ENCODE results near the gene MAPT. TPM values are rescaled to one million over a fixed set of nuclear protein-coding genes. Genes with fewer than 3 reads are reported as not detected.

The MAPT gene
- total and polyA plus RNA-seq, 7 experiments from 2014 or later = 0.12 to 1.3 (median 0.80) TPM

GRCh38 chr17:46047856-46048255, 153.5 kb downstream of the MAPT start:
- DNase-seq (no peak), ATAC-seq (no peak)
- H3K27ac ChIP-seq (ENCODE audit: low read depth, low read length) = no peak overlapping the region
- no peaks in the 10 kb centered on the region for H3K27me3 Mint-ChIP-seq
- CTCF ChIA-PET = interaction anchor here (0.6 to 1.7 kb wide), 2 partner anchors 139 to 164 kb away, joined by 4 to 7 read pairs; no protein-coding TSS in a partner anchor
- H3K27me3 ChIP-seq (ENCODE audit: control insufficient read depth in 2 of 2, insufficient read depth in 2 of 2, low read length in 2 of 2) = no peaks in the 10 kb centered on the region
- no peaks in the 10 kb centered on the region for H3K4me1 ChIP-seq (ENCODE audit: control insufficient read depth in 2 of 2, insufficient read depth in 2 of 2, low read length in 2 of 2)
- no peak overlapping the region for H3K4me3 ChIP-seq (ENCODE audit: low read length)
- H3K4me1 Mint-ChIP-seq = peaks cover 13 to 32% (median 20%) of the 10 kb centered on the region in 7 donors
- peaks cover 6 to 63% (median 16%) of the 10 kb centered on the region in 3 experiments for H3K36me3 ChIP-seq (ENCODE audit: control insufficient read depth in 2 of 3, insufficient read depth in 3 of 3, low read length in 3 of 3)
- H3K36me3 Mint-ChIP-seq = peaks cover 0 to 41% (median 10%) of the 10 kb centered on the region in 5 donors
- H3K9me3 ChIP-seq (ENCODE audit: control insufficient read depth in 2 of 3, low read length in 3 of 3) = no peaks in the 10 kb centered on the region
- intact Hi-C loops (cut with micrococcal nuclease) = loop anchor here in 1 of 2 donors (5.0 kb wide), 1 partner anchor 219 kb away; no protein-coding TSS in a partner anchor
- H3K9me3 Mint-ChIP-seq = no peaks in the 10 kb centered on the region
- POLR2A ChIA-PET = interaction anchor here (0.6 kb wide), 1 partner anchor 9 kb away, joined by 3 read pairs; no protein-coding TSS in a partner anchor
- H3K4me3 Mint-ChIP-seq = no peak overlapping the region
- peak overlapping the region in 2 of 9 donors; percentile 37 to 83 for H3K27ac Mint-ChIP-seq

- H3K4me3 ChIP-seq (ENCODE audit: low read length) = no peak overlapping the region
- peaks cover 5 to 48% (median 15%) of the 10 kb centered on the region in 5 donors for H3K36me3 Mint-ChIP-seq
- peak overlapping the region in 3 of 9 donors; percentile 33 to 78 (median 67) for H3K27ac Mint-ChIP-seq
- DNase-seq = no peak
- intact Hi-C loops (cut with micrococcal nuclease) = loop anchor here in 1 of 2 donors (5.0 kb wide), 1 partner anchor 218 kb away; no protein-coding TSS in a partner anchor
- no peak for ATAC-seq
- H3K36me3 ChIP-seq (ENCODE audit: control insufficient read depth in 2 of 3, insufficient read depth in 3 of 3, low read length in 3 of 3) = peaks cover 6 to 58% (median 10%) of the 10 kb centered on the region in 3 experiments
- H3K27ac ChIP-seq (ENCODE audit: low read depth, low read length) = no peak overlapping the region
- H3K27me3 ChIP-seq (ENCODE audit: control insufficient read depth in 2 of 2, insufficient read depth in 2 of 2, low read length in 2 of 2) = no peaks in the 10 kb centered on the region
- H3K27me3 Mint-ChIP-seq = no peaks in the 10 kb centered on the region
- peaks cover 16 to 33% (median 23%) of the 10 kb centered on the region in 7 donors for H3K4me1 Mint-ChIP-seq
- ChIA-PET CTCF (interaction anchor here (1.0 to 1.4 kb wide), 2 partner anchors 29 to 137 kb away, joined by 3 to 5 read pairs; no protein-coding TSS in a partner anchor), POLR2A (no interaction called here)
- no peaks in the 10 kb centered on the region for H3K9me3 ChIP-seq (ENCODE audit: control insufficient read depth in 2 of 3, low read length in 3 of 3)
- H3K4me1 ChIP-seq (ENCODE audit: control insufficient read depth in 2 of 2, insufficient read depth in 2 of 2, low read length in 2 of 2) = no peaks in the 10 kb centered on the region
- no peaks in the 10 kb centered on the region for H3K9me3 Mint-ChIP-seq
- peak overlapping the region in 1 of 10 donors; percentile 38 for H3K4me3 Mint-ChIP-seq
Observed at GRCh38 chr17:46049656-46050055, 155.3 kb downstream of the MAPT start.

- no peak overlapping the region for H3K27ac ChIP-seq (ENCODE audit: low read depth, low read length)
- intact Hi-C loops (cut with micrococcal nuclease) = no loop called here
- ATAC-seq (no peak), DNase-seq (no peak)
- no peaks in the 10 kb centered on the region for H3K9me3 Mint-ChIP-seq
- H3K27ac Mint-ChIP-seq = peak overlapping the region in 8 of 9 donors; percentile 0 to 79 (median 43)
- no peaks in the 10 kb centered on the region for H3K27me3 Mint-ChIP-seq
- no peaks in the 10 kb centered on the region for H3K27me3 ChIP-seq (ENCODE audit: control insufficient read depth in 2 of 2, insufficient read depth in 2 of 2, low read length in 2 of 2)
- POLR2A ChIA-PET = interaction anchor here (1.1 kb wide), 1 partner anchor 139 kb away, joined by 3 read pairs; the partner anchor contains the start of gene KANSL1
- no peak overlapping the region for H3K4me3 ChIP-seq (ENCODE audit: low read length)
- H3K4me1 ChIP-seq (ENCODE audit: control insufficient read depth in 2 of 2, insufficient read depth in 2 of 2, low read length in 2 of 2) = no peaks in the 10 kb centered on the region
- H3K4me1 Mint-ChIP-seq = peaks cover 15 to 48% (median 36%) of the 10 kb centered on the region in 7 donors
- no peaks in the 10 kb centered on the region for H3K9me3 ChIP-seq (ENCODE audit: control insufficient read depth in 2 of 3, low read length in 3 of 3)
- H3K36me3 ChIP-seq (ENCODE audit: control insufficient read depth in 2 of 3, insufficient read depth in 3 of 3, low read length in 3 of 3) = peaks cover 6 to 40% (median 10%) of the 10 kb centered on the region in 3 experiments
- H3K36me3 Mint-ChIP-seq = peaks cover 5 to 47% (median 16%) of the 10 kb centered on the region in 5 donors
- CTCF ChIA-PET = interaction anchor here (1.0 kb wide), 1 partner anchor 11 kb away, joined by 4 read pairs; no protein-coding TSS in a partner anchor
- H3K4me3 Mint-ChIP-seq = no peak overlapping the region
Observed at GRCh38 chr17:46053911-46054534, 159.7 kb downstream of the MAPT start.

DNA sequence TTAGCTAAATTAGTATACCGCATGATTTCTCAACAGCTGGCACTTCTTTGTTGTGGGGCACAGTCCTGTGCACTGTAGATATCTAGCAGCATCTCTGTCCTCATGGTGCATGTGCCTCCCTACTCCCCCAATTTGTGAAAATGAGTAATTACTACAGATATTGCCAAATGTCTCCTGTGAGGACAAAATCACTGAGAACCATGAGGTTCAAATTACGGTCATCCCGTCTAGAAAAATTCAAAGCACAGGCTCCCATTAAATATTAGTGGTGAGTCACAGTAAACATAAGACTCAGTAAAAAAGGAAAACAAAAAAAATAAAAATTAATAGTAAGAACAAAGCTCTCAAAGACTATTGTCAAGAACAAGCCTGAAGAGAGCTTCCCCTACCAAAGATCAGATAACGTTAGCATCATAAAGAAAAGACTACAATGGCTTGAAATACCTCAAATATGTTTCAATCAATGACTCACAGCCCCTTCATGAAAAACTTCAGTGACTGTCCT, 162.5 kb downstream of the MAPT start:
- ChIA-PET POLR2A (interaction anchor here (0.6 kb wide), 3 partner anchors 8 to 72 kb away, joined by 3 to 4 read pairs (median 3); no protein-coding TSS in a partner anchor), CTCF (interaction anchor here (0.6 to 3.2 kb wide), 3 partner anchors 12 to 155 kb away, joined by 3 to 16 read pairs (median 6); no protein-coding TSS in a partner anchor)
- H3K4me1 Mint-ChIP-seq = peaks cover 9 to 65% (median 45%) of the 10 kb centered on the region in 7 donors
- no peaks in the 10 kb centered on the region for H3K27me3 ChIP-seq (ENCODE audit: control insufficient read depth in 2 of 2, insufficient read depth in 2 of 2, low read length in 2 of 2)
- H3K4me3 Mint-ChIP-seq = no peak overlapping the region
- H3K4me3 ChIP-seq (ENCODE audit: low read length) = no peak overlapping the region
- H3K36me3 Mint-ChIP-seq = peaks cover 6 to 37% (median 9%) of the 10 kb centered on the region in 5 donors
- H3K9me3 ChIP-seq (ENCODE audit: control insufficient read depth in 2 of 3, low read length in 3 of 3) = no peaks in the 10 kb centered on the region
- intact Hi-C loops (cut with micrococcal nuclease) = no loop called here
- H3K27me3 Mint-ChIP-seq = no peaks in the 10 kb centered on the region
- no peak for ATAC-seq
- H3K27ac ChIP-seq (ENCODE audit: low read depth, low read length) = no peak overlapping the region
- peaks cover 0 to 23% (median 5%) of the 10 kb centered on the region in 3 experiments for H3K36me3 ChIP-seq (ENCODE audit: control insufficient read depth in 2 of 3, insufficient read depth in 3 of 3, low read length in 3 of 3)
- H3K9me3 Mint-ChIP-seq = no peaks in the 10 kb centered on the region
- no peak for DNase-seq
- H3K4me1 ChIP-seq (ENCODE audit: control insufficient read depth in 2 of 2, insufficient read depth in 2 of 2, low read length in 2 of 2) = no peaks in the 10 kb centered on the region
- H3K27ac Mint-ChIP-seq = peak overlapping the region in 6 of 9 donors; percentile 21 to 85 (median 62)

DNA sequence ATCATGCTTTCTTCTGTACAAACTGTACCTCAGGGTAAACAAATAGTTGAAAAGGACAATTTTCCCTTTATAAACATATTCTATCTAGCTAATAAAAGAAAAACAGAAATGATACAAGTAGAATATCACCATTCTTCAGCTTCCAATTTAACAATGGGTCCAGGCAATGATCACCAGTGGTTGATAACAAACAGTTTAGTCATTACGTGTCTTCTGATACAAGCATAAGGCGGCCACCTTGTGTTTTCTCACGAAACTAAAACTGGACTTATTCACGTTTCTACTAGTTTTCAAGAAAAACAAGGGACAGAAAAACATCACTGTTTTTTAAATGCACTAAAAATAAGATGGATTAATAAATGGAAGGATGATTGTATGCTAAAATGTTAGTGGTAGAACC, 163.0 kb downstream of the MAPT start:
- Histone ChIP-seq H3K36me3 (ENCODE audit: control insufficient read depth in 2 of 3, insufficient read depth in 3 of 3, low read length in 3 of 3) (peaks cover 0 to 23% (median 5%) of the 10 kb centered on the region in 3 experiments), H3K4me3 (ENCODE audit: low read length) (no peak overlapping the region), H3K27ac (ENCODE audit: low read depth, low read length) (peak overlapping the region; percentile 39), H3K9me3 (ENCODE audit: control insufficient read depth in 2 of 3, low read length in 3 of 3) (no peaks in the 10 kb centered on the region), H3K4me1 (ENCODE audit: control insufficient read depth in 2 of 2, insufficient read depth in 2 of 2, low read length in 2 of 2) (no peaks in the 10 kb centered on the region), H3K27me3 (ENCODE audit: control insufficient read depth in 2 of 2, insufficient read depth in 2 of 2, low read length in 2 of 2) (no peaks in the 10 kb centered on the region)
- DNase-seq (no peak), ATAC-seq (no peak)
- Mint-ChIP-seq H3K4me1 (peaks cover 4 to 64% (median 44%) of the 10 kb centered on the region in 7 donors), H3K36me3 (peaks cover 6 to 37% (median 10%) of the 10 kb centered on the region in 5 donors), H3K4me3 (no peak overlapping the region), H3K27ac (peak overlapping the region in 5 of 9 donors; percentile 60 to 85 (median 78)), H3K9me3 (no peaks in the 10 kb centered on the region), H3K27me3 (no peaks in the 10 kb centered on the region)
- intact Hi-C loops (cut with micrococcal nuclease) = no loop called here
- ChIA-PET POLR2A (no interaction called here), CTCF (interaction anchor here (0.6 to 3.2 kb wide), 4 partner anchors 13 to 155 kb away, joined by 3 to 16 read pairs (median 4); no protein-coding TSS in a partner anchor)

DNA sequence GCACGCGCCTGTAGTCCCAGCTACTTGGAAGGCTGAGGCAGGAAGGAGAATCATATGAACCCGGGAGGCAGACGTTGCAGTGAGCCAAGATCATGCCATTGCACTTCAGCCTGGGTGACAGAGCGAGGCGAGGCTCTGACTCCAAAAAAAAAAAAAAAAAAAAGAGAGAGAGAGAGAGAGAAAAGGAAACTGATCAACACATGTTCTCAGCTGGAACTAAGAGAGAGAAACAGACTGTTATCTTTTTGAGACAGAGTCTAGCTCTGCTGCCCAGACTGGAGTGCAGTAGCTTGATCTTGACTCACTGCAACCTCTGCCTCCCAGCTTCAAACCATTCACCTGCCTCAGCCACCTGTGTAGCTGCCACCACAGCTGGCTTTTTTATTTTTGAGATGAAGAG, 165.1 kb downstream of the MAPT start:
- no peaks in the 10 kb centered on the region for H3K9me3 ChIP-seq (ENCODE audit: control insufficient read depth in 2 of 3, low read length in 3 of 3)
- Mint-ChIP-seq H3K27me3 (no peaks in the 10 kb centered on the region), H3K27ac (peak overlapping the region in 8 of 9 donors; percentile 25 to 83 (median 68)), H3K4me1 (peaks cover 0 to 57% (median 40%) of the 10 kb centered on the region in 7 donors), H3K4me3 (no peak overlapping the region), H3K9me3 (no peaks in the 10 kb centered on the region), H3K36me3 (peaks cover 1 to 32% (median 12%) of the 10 kb centered on the region in 5 donors)
- peaks cover 0 to 25% (median 5%) of the 10 kb centered on the region in 3 experiments for H3K36me3 ChIP-seq (ENCODE audit: control insufficient read depth in 2 of 3, insufficient read depth in 3 of 3, low read length in 3 of 3)
- no peak overlapping the region for H3K4me3 ChIP-seq (ENCODE audit: low read length)
- ATAC-seq (no peak), DNase-seq (no peak)
- no peaks in the 10 kb centered on the region for H3K4me1 ChIP-seq (ENCODE audit: control insufficient read depth in 2 of 2, insufficient read depth in 2 of 2, low read length in 2 of 2)
- POLR2A ChIA-PET = no interaction called here
- no peaks in the 10 kb centered on the region for H3K27me3 ChIP-seq (ENCODE audit: control insufficient read depth in 2 of 2, insufficient read depth in 2 of 2, low read length in 2 of 2)
- intact Hi-C loops (cut with micrococcal nuclease) = loop anchor here in 1 of 2 donors (2.0 kb wide), 1 partner anchor 13 kb away; no protein-coding TSS in a partner anchor
- CTCF ChIA-PET = no interaction called here
- no peak overlapping the region for H3K27ac ChIP-seq (ENCODE audit: low read depth, low read length)

Data from naive thymus-derived CD4-positive, alpha-beta T cell (primary cell).